ENCODE measurements around the gene CALU.

- TF ChIP-seq EZH2 (IDR thresholded peaks at IDR 0.05; ENCODE audit: borderline replicate concordance, low read depth, low read length, severe bottlenecking), result no peak
- TF ChIP-seq, protein P1, sequence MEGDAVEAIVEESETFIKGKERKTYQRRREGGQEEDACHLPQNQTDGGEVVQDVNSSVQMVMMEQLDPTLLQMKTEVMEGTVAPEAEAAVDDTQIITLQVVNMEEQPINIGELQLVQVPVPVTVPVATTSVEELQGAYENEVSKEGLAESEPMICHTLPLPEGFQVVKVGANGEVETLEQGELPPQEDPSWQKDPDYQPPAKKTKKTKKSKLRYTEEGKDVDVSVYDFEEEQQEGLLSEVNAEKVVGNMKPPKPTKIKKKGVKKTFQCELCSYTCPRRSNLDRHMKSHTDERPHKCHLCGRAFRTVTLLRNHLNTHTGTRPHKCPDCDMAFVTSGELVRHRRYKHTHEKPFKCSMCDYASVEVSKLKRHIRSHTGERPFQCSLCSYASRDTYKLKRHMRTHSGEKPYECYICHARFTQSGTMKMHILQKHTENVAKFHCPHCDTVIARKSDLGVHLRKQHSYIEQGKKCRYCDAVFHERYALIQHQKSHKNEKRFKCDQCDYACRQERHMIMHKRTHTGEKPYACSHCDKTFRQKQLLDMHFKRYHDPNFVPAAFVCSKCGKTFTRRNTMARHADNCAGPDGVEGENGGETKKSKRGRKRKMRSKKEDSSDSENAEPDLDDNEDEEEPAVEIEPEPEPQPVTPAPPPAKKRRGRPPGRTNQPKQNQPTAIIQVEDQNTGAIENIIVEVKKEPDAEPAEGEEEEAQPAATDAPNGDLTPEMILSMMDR (IDR thresholded peaks at IDR 0.05; ENCODE audit: borderline replicate concordance, extremely low read depth, low read length, poor library complexity, severe bottlenecking), result no peak
Observed at GRCh38 chr7:128781851-128782250, 42.7 kb downstream of the CALU start.
